ENCODE data around the gene RBFOX1.

GRCh38 chr16:7596308-7596707 lies 263.7 kb downstream of the RBFOX1 start:
- TF ChIP-seq POLR2A (IDR thresholded peaks at IDR 0.05; ENCODE audit: borderline replicate concordance, extremely low read depth, insufficient read depth, insufficient read length), result no peak
- TF ChIP-seq CTCF (IDR thresholded peaks at IDR 0.05 in 2 of 3, conservative IDR thresholded peaks at IDR 0.05 in 1 of 3; ENCODE audit: borderline replicate concordance in 1 of 3, insufficient read depth in 1 of 3, low read depth in 2 of 3, low read length in 2 of 3), result no peak
- TF ChIP-seq EZH2 (IDR thresholded peaks at IDR 0.05), result no peak
- TF ChIP-seq RAD21 (IDR thresholded peaks at IDR 0.05; ENCODE audit: low read depth), result no peak
- TF ChIP-seq EZH2phosphoT487 (IDR thresholded peaks at IDR 0.05; ENCODE audit: borderline replicate concordance), result no peak
- TF ChIP-seq ZNF274 (IDR thresholded peaks at IDR 0.05; ENCODE audit: low read depth, low read length), result no peak
- no peak for TF ChIP-seq SIN3A (IDR thresholded peaks at IDR 0.05; ENCODE audit: low read depth)
